Measurements from ENCODE around the gene PEX11G. TPM values are rescaled to one million over a fixed set of nuclear protein-coding genes. Genes with fewer than 3 reads are reported as not detected.

The PEX11G gene
- total and polyA plus RNA-seq, 9 of the 15 experiments (the other 6 are each of a cell fraction or from before 2014, with no cell fraction given): 0.07 to 3.2 (median 0.70) TPM; not detected in 1

DNA sequence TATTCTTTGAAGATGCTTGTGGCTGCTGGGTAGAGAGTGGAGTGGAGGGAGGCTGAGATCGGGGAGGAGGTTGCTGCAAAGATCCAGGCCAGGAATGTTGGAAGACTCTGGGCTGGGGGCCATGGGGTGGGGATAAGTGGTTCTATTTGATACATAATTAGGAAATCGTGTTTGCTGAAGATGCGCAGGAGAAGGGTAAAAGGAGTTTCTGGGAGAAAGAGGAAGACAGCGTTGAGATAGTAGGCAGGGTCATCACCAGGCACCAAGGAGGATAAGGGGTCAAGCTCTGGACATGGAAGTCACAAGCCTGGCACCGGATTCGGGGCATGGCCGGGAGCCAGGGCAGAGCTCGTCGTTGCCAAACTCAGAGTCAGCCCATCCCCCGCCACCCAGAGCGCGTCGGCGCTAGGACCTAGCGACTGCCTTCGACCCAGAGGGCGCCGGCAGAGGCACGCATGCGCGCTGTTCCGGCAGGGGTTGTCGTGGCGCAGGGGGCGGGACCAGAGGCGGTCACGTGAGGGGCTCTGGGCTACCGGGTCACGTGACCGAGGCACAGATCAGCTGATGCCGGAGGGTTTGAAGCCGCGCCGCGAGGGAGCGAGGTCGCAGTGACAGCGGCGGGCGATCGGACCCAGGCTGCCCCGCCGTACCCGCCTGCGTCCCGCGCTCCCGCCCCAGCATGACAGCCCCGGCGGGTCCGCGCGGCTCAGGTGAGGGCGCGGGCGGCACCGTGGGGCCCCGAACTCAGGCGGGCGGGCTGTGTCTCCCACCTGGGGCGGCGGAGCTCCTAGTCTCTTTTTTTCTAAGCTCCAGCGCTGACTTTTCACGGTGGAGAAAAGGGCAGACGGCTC is 33.5 kb upstream of the PEX11G start, which contains the start of gene MCOLN1 (continued):
- TF ChIP-seq ZZZ3 (IDR thresholded peaks at IDR 0.05): 0 out of 2 replicates have a peak, but pooled peaks have one; percentile 23
- peak; percentile 20; the same call in 1 of the 2 replicates for TF ChIP-seq MIER1 (IDR thresholded peaks at IDR 0.05; ENCODE audit: low read depth)
- peak; percentile 26; the same call in 1 of the 2 replicates for TF ChIP-seq NCOR1 (IDR thresholded peaks at IDR 0.05)
- no peak for TF ChIP-seq TSC22D4 (tag; IDR thresholded peaks at IDR 0.05)
- no peak for TF ChIP-seq SMARCB1 (IDR thresholded peaks at IDR 0.05; ENCODE audit: insufficient read length, low read depth)
- TF ChIP-seq RBM17 (IDR thresholded peaks at IDR 0.05; ENCODE audit: borderline replicate concordance, low read depth, low read length): no peak
- TF ChIP-seq HNRNPLL (IDR thresholded peaks at IDR 0.05; ENCODE audit: low read depth, low read length, poor library complexity, severe bottlenecking): no peak
- no peak for TF ChIP-seq TAL1 (IDR thresholded peaks at IDR 0.05)
- TF ChIP-seq COPS2 (conservative IDR thresholded peaks at IDR 0.05): no peak
- no peak for TF ChIP-seq GTF2E2 (tag; IDR thresholded peaks at IDR 0.05)
- TF ChIP-seq, protein P1, sequence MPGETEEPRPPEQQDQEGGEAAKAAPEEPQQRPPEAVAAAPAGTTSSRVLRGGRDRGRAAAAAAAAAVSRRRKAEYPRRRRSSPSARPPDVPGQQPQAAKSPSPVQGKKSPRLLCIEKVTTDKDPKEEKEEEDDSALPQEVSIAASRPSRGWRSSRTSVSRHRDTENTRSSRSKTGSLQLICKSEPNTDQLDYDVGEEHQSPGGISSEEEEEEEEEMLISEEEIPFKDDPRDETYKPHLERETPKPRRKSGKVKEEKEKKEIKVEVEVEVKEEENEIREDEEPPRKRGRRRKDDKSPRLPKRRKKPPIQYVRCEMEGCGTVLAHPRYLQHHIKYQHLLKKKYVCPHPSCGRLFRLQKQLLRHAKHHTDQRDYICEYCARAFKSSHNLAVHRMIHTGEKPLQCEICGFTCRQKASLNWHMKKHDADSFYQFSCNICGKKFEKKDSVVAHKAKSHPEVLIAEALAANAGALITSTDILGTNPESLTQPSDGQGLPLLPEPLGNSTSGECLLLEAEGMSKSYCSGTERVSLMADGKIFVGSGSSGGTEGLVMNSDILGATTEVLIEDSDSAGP (CRISPR knock-in tag; IDR thresholded peaks at IDR 0.05): peak; percentile 93
- peak; percentile 37; the same call in 1 of the 2 replicates for TF ChIP-seq EP300 (IDR thresholded peaks at IDR 0.05; ENCODE audit: low read length)
- TF ChIP-seq DPF2 (IDR thresholded peaks at IDR 0.05): peak; percentile 64
- TF ChIP-seq CEBPB (tag; IDR thresholded peaks at IDR 0.05): no peak
- no peak for TF ChIP-seq MYBL2 (IDR thresholded peaks at IDR 0.05; ENCODE audit: low read depth)
- TF ChIP-seq MYBL2 (CRISPR knock-in tag; IDR thresholded peaks at IDR 0.05; ENCODE audit: borderline replicate concordance): no peak; the same call in 1 of the 2 replicates
- TF ChIP-seq, protein P2, sequence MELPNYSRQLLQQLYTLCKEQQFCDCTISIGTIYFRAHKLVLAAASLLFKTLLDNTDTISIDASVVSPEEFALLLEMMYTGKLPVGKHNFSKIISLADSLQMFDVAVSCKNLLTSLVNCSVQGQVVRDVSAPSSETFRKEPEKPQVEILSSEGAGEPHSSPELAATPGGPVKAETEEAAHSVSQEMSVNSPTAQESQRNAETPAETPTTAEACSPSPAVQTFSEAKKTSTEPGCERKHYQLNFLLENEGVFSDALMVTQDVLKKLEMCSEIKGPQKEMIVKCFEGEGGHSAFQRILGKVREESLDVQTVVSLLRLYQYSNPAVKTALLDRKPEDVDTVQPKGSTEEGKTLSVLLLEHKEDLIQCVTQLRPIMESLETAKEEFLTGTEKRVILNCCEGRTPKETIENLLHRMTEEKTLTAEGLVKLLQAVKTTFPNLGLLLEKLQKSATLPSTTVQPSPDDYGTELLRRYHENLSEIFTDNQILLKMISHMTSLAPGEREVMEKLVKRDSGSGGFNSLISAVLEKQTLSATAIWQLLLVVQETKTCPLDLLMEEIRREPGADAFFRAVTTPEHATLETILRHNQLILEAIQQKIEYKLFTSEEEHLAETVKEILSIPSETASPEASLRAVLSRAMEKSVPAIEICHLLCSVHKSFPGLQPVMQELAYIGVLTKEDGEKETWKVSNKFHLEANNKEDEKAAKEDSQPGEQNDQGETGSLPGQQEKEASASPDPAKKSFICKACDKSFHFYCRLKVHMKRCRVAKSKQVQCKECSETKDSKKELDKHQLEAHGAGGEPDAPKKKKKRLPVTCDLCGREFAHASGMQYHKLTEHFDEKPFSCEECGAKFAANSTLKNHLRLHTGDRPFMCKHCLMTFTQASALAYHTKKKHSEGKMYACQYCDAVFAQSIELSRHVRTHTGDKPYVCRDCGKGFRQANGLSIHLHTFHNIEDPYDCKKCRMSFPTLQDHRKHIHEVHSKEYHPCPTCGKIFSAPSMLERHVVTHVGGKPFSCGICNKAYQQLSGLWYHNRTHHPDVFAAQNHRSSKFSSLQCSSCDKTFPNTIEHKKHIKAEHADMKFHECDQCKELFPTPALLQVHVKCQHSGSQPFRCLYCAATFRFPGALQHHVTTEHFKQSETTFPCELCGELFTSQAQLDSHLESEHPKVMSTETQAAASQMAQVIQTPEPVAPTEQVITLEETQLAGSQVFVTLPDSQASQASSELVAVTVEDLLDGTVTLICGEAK (IDR thresholded peaks at IDR 0.05): no peak
- TF ChIP-seq, protein P2 (CRISPR knock-in tag; IDR thresholded peaks at IDR 0.05): no peak
- TF ChIP-seq BHLHE40 (IDR thresholded peaks at IDR 0.05; ENCODE audit: low read length): peak; percentile 98

Measured in K562 (cell line).